ENCODE measurements around the gene CORIN. TPM values are rescaled to one million over a fixed set of nuclear protein-coding genes. Genes with fewer than 3 reads are reported as not detected.

CORIN gene
- total and polyA plus RNA-seq, 10 of the 15 experiments (the other 5 are each of a cell fraction or from before 2014, with no cell fraction given) = 0.02 to 0.45 (median 0.09) TPM; not detected in 3

- ATAC-seq = no peak
- no peak overlapping the region for H3K27ac ChIP-seq (ENCODE audit: control insufficient read depth, insufficient read depth)
- H3K9me3 ChIP-seq (replicated peaks; ENCODE audit: control insufficient read depth, insufficient read depth, low read length) = no peaks in the 10 kb centered on the region
- POLR2A ChIA-PET = no interaction called here
- H3K36me3 ChIP-seq (ENCODE audit: control insufficient read depth in 2 of 2, insufficient read depth in 2 of 2, low read length in 1 of 2) = no peaks in the 10 kb centered on the region
- no peaks in the 10 kb centered on the region for H3K79me2 ChIP-seq (ENCODE audit: control insufficient read depth, insufficient read depth, low read length)
- no peak overlapping the region for H3K9ac ChIP-seq (ENCODE audit: control insufficient read depth, insufficient read depth, low read length)
- in situ Hi-C loops (cut with MboI) (no loop called here), intact Hi-C loops (cut with micrococcal nuclease; ENCODE audit: unreplicated experiment) (no loop called here)
- DNase-seq (ENCODE audit: low read depth, low spot score) = no peak
- 56% methylated on average over 7 of the region's 7 CpGs for WGBS (ENCODE audit: insufficient coverage, insufficient replicate concordance, low lambda C conversion rate, missing lambda C conversion rate)
- TF ChIP-seq, protein P1, sequence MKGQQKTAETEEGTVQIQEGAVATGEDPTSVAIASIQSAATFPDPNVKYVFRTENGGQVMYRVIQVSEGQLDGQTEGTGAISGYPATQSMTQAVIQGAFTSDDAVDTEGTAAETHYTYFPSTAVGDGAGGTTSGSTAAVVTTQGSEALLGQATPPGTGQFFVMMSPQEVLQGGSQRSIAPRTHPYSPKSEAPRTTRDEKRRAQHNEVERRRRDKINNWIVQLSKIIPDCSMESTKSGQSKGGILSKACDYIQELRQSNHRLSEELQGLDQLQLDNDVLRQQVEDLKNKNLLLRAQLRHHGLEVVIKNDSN (IDR thresholded peaks at IDR 0.05; ENCODE audit: borderline replicate concordance, extremely low read length, insufficient read depth, low read depth, low read length) = no peak
- no peak for TF ChIP-seq HDAC6 (IDR thresholded peaks at IDR 0.05; ENCODE audit: unreplicated experiment)
- no peak for TF ChIP-seq EGR1 (IDR thresholded peaks at IDR 0.05; ENCODE audit: borderline replicate concordance in 1 of 2, low read depth in 2 of 2, low read length in 2 of 2)
- peak; percentile 25; the same call in 1 of the 2 replicates for TF ChIP-seq RAD51 (IDR thresholded peaks at IDR 0.05)
- TF ChIP-seq MEF2B (IDR thresholded peaks at IDR 0.05; ENCODE audit: partially characterized antibody, poor library complexity, severe bottlenecking) = no peak
- TF ChIP-seq SP1 (IDR thresholded peaks at IDR 0.05; ENCODE audit: low read depth, low read length) = no peak
- TF ChIP-seq STAT1 (conservative IDR thresholded peaks at IDR 0.05) = no peak
- no peak for TF ChIP-seq SUZ12 (IDR thresholded peaks at IDR 0.05; ENCODE audit: unreplicated experiment)
- H4K20me1 ChIP-seq (ENCODE audit: control insufficient read depth, insufficient read depth) = no peaks in the 10 kb centered on the region
- no peak for FAIRE-seq
- BruUV-seq (replicated peaks) = no TSS peak
- SMC1A ChIA-PET (ENCODE audit: uncharacterized antibody, unreplicated experiment) = no interaction called here
- RAD21 ChIA-PET (ENCODE audit: unreplicated experiment) = no interaction called here
- no peaks in the 10 kb centered on the region for H3K4me1 ChIP-seq (ENCODE audit: control insufficient read depth, insufficient read depth, low read length)
- no peak overlapping the region for H3K4me3 ChIP-seq
- H3K4me2 ChIP-seq (ENCODE audit: control insufficient read depth, insufficient read depth) = no peak overlapping the region
- no peaks in the 10 kb centered on the region for H3K27me3 ChIP-seq (replicated peaks in 1 of 2; ENCODE audit: control insufficient read depth in 2 of 2, insufficient read depth in 2 of 2, low read length in 1 of 2)
- no peak overlapping the region for H2AFZ ChIP-seq (ENCODE audit: control insufficient read depth, low read depth, low read length)
- CTCF ChIA-PET = no interaction called here
Measured at GRCh38 chr4:47642985-47643760, 194.7 kb downstream of the CORIN start.

Data from GM12878 (cell line).